ENCODE results near the gene DCUN1D2.

DCUN1D2 gene

DNA sequence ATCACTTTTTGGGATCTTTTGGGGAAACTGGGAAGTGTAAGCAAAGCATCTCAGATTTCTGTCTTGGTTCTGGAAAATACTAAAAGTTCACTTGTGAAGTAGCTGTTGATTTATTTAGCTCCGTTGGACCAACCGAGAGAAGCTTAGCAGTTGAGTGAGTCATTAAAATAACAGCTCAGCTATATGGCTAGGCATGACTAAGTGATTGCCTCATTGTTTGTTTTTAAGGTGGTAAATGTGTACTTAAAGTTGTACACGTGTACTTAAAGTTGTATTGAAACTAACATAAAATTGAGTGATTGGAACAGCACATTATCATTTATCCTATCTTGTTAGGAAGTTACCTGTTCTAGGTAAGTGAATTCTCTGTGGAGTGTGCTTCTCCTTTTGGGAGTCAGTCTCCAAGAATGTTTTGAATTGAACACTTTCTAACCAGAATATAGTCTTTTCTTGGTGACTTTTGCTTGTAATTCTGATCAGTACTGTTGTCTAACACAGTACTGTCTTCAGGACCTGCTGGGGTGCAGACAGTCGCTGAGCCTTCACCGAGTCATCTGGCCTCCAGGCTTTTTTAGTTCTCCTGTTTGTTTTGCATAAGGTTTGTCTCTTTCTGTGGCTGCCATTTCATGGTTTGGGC, 2.9 kb upstream of the DCUN1D2 start:
- H3F3A ChIP-seq (ENCODE audit: insufficient read depth, low read length), result peaks cover 9% of the 10 kb centered on the region
- H3K27ac ChIP-seq (ENCODE audit: low read length), result peak overlapping the region; percentile 44; the same call in 1 of the 2 replicates
- H3K36me3 ChIP-seq (replicated peaks; ENCODE audit: insufficient read depth, low read length), result no peaks in the 10 kb centered on the region; the same call in none of the 2 replicates
- H3K4me2 ChIP-seq (ENCODE audit: low read depth, low read length), result peak overlapping the region; percentile 36
- H3K4me1 ChIP-seq (ENCODE audit: low read length), result peaks cover 14% of the 10 kb centered on the region
- no peak overlapping the region for H2AFZ ChIP-seq (ENCODE audit: low read length)
- no peaks in the 10 kb centered on the region for H3K9me2 ChIP-seq (replicated peaks; ENCODE audit: insufficient read depth, low read length)
- TF ChIP-seq EZH2phosphoT487 (IDR thresholded peaks at IDR 0.05; ENCODE audit: low read length) (no peak), EZH2 (optimal IDR thresholded peaks at IDR 0.05; ENCODE audit: low read depth, low read length) (no peak)
- TF ChIP-seq, protein P1, sequence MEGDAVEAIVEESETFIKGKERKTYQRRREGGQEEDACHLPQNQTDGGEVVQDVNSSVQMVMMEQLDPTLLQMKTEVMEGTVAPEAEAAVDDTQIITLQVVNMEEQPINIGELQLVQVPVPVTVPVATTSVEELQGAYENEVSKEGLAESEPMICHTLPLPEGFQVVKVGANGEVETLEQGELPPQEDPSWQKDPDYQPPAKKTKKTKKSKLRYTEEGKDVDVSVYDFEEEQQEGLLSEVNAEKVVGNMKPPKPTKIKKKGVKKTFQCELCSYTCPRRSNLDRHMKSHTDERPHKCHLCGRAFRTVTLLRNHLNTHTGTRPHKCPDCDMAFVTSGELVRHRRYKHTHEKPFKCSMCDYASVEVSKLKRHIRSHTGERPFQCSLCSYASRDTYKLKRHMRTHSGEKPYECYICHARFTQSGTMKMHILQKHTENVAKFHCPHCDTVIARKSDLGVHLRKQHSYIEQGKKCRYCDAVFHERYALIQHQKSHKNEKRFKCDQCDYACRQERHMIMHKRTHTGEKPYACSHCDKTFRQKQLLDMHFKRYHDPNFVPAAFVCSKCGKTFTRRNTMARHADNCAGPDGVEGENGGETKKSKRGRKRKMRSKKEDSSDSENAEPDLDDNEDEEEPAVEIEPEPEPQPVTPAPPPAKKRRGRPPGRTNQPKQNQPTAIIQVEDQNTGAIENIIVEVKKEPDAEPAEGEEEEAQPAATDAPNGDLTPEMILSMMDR (IDR thresholded peaks at IDR 0.05; ENCODE audit: low read length), result no peak
- H3K4me3 ChIP-seq (ENCODE audit: low read length), result peak overlapping the region; percentile 18; the same call in 1 of the 2 replicates
- H3K9me3 ChIP-seq (replicated peaks; ENCODE audit: insufficient read depth, low read length), result no peaks in the 10 kb centered on the region
- H3K27me3 ChIP-seq (replicated peaks; ENCODE audit: insufficient read depth, low read length), result no peaks in the 10 kb centered on the region
- peaks cover 55% of the 10 kb centered on the region for H3K79me2 ChIP-seq (ENCODE audit: low read length)
- H4K20me1 ChIP-seq (ENCODE audit: insufficient read depth, low read length), result peaks cover 5% of the 10 kb centered on the region; the same call in 1 of the 2 replicates
- peak overlapping the region; percentile 3; the same call in 1 of the 2 replicates for H3K9ac ChIP-seq (ENCODE audit: low read length)
- peak; percentile 21 for DNase-seq

DNA sequence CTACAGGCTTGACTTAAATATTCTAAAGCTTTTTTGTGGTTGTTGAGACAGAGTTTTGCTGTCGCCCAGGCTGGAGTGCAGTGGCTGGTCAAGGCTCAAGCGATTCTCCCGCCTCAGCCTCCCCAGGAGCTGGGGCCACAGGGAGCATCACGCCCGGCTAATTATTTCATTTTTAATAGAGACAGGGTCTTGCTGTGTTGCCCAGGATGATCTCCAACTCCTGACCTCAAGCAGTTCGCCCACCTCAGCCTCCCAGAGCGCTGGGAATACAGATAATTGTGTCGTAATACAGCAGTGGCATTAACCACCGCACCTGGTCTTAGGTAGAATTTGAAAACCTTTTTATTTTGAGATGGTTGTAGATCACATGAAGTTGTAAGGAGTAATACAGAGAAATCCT, 1.5 kb upstream of the DCUN1D2 start:
- Histone ChIP-seq H3K4me2 (ENCODE audit: low read depth, low read length) (peak overlapping the region; percentile 84), H3K36me3 (replicated peaks; ENCODE audit: insufficient read depth, low read length) (no peaks in the 10 kb centered on the region; the same call in 1 of the 2 replicates), H3K4me1 (ENCODE audit: low read length) (peaks cover 14% of the 10 kb centered on the region), H3K4me3 (ENCODE audit: low read length) (peak overlapping the region; percentile 83), H3K9ac (ENCODE audit: low read length) (peak overlapping the region; percentile 72; the same call in 1 of the 2 replicates), H3K9me3 (replicated peaks; ENCODE audit: insufficient read depth, low read length) (no peaks in the 10 kb centered on the region), H3K27ac (ENCODE audit: low read length) (no peak overlapping the region), H3K27me3 (replicated peaks; ENCODE audit: insufficient read depth, low read length) (no peaks in the 10 kb centered on the region), H3F3A (ENCODE audit: insufficient read depth, low read length) (peaks cover 6% of the 10 kb centered on the region), H4K20me1 (ENCODE audit: insufficient read depth, low read length) (peaks cover 5% of the 10 kb centered on the region; the same call in 1 of the 2 replicates), H2AFZ (ENCODE audit: low read length) (no peak overlapping the region), H3K9me2 (replicated peaks; ENCODE audit: insufficient read depth, low read length) (no peaks in the 10 kb centered on the region), H3K79me2 (ENCODE audit: low read length) (peaks cover 69% of the 10 kb centered on the region)
- no peak for DNase-seq
- TF ChIP-seq EZH2 (optimal IDR thresholded peaks at IDR 0.05; ENCODE audit: low read depth, low read length) (no peak), EZH2phosphoT487 (IDR thresholded peaks at IDR 0.05; ENCODE audit: low read length) (no peak)
- TF ChIP-seq, protein P1 (IDR thresholded peaks at IDR 0.05; ENCODE audit: low read length), result no peak

DNA sequence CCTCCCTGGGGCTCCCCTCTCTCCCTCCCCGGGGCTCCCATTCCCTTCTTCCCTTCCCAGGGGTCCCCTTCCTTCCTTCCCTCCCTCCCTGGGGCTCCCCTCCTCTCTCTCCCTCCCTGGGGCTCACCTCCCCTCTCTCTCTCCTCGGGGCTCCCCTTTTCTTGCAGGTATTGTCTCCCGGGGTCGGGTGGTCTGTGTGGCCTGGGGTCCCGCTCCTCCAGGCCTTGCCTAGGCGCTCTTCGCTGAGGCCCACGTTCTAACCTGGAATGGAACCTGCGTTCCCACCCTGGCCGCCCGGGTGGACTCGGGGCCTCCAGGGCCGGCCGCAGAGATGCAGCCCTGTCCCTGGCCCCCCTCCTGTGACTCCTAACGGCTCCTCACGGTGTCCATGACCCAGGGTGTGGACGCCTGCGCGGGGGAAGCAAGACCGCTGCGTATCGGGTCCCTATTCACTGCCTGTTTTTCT, 940 bp upstream of the DCUN1D2 start:
- Histone ChIP-seq H3K9me3 (replicated peaks; ENCODE audit: insufficient read depth, low read length) (no peaks in the 10 kb centered on the region), H3K4me3 (ENCODE audit: low read length) (peak overlapping the region; percentile 83), H3K9me2 (replicated peaks; ENCODE audit: insufficient read depth, low read length) (no peaks in the 10 kb centered on the region), H4K20me1 (ENCODE audit: insufficient read depth, low read length) (peaks cover 5% of the 10 kb centered on the region; the same call in 1 of the 2 replicates), H3F3A (ENCODE audit: insufficient read depth, low read length) (peaks cover 1% of the 10 kb centered on the region; the same call in 1 of the 2 replicates), H3K27me3 (replicated peaks; ENCODE audit: insufficient read depth, low read length) (no peaks in the 10 kb centered on the region), H3K27ac (ENCODE audit: low read length) (peak overlapping the region; percentile 28; the same call in 1 of the 2 replicates), H2AFZ (ENCODE audit: low read length) (peak overlapping the region; percentile 61), H3K4me1 (ENCODE audit: low read length) (peaks cover 14% of the 10 kb centered on the region), H3K79me2 (ENCODE audit: low read length) (peaks cover 75% of the 10 kb centered on the region), H3K4me2 (ENCODE audit: low read depth, low read length) (peak overlapping the region; percentile 84), H3K36me3 (replicated peaks; ENCODE audit: insufficient read depth, low read length) (no peaks in the 10 kb centered on the region; the same call in 1 of the 2 replicates), H3K9ac (ENCODE audit: low read length) (peak overlapping the region; percentile 72)
- no peak for TF ChIP-seq EZH2 (optimal IDR thresholded peaks at IDR 0.05; ENCODE audit: low read depth, low read length)
- no peak for TF ChIP-seq EZH2phosphoT487 (IDR thresholded peaks at IDR 0.05; ENCODE audit: low read length)
- TF ChIP-seq, protein P1 (IDR thresholded peaks at IDR 0.05; ENCODE audit: low read length), result no peak
- DNase-seq, result no peak
